ENCODE data around the gene NTF3. TPM values are rescaled to one million over a fixed set of nuclear protein-coding genes. Genes with fewer than 3 reads are reported as not detected.

NTF3 gene
- total RNA-seq, 1 donor from 2014 or later, result 8.9 TPM

DNA sequence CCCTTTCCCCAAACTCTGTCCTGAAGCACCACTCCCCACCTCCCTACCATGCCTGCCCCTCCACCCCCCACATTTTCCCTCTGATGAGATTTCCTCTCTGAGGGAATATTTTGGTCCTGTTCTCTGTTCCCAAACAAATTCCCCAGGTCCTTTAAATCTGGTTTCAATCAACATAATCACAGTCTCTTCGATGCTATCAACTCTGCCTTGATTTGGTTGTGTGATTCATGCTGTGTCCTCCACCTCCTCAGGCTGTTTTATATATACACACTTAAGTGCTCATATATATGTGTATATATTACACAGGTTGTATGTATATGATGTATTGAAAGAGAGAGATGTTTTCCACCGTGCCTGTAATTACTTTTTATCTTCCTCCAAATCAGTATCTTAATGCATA, 36.0 kb downstream of the NTF3 start:
- Histone ChIP-seq H3K4me1 (ENCODE audit: insufficient read depth, low read length) (no peaks in the 10 kb centered on the region), H3K27me3 (ENCODE audit: insufficient read depth, low read length) (no peaks in the 10 kb centered on the region), H3K27ac (ENCODE audit: low read depth, low read length) (no peak overlapping the region), H3K79me2 (ENCODE audit: insufficient read depth, low read length) (peaks cover 11% of the 10 kb centered on the region), H3K4me2 (ENCODE audit: low read length) (no peak overlapping the region), H3K9me3 (ENCODE audit: insufficient read depth, low read depth, low read length) (no peaks in the 10 kb centered on the region), H3K36me3 (ENCODE audit: insufficient read depth, low read length) (no peaks in the 10 kb centered on the region), H2AFZ (ENCODE audit: low read depth, low read length) (no peak overlapping the region), H3K4me3 (ENCODE audit: insufficient read depth, low read depth, low read length) (no peak overlapping the region), H3K9ac (ENCODE audit: low read length) (no peak overlapping the region), H4K20me1 (ENCODE audit: insufficient read depth, low read length) (peaks cover 2% of the 10 kb centered on the region)
- FAIRE-seq, result no peak
- DNase-seq (ENCODE audit: low read depth), result no peak
- TF ChIP-seq, protein P1, sequence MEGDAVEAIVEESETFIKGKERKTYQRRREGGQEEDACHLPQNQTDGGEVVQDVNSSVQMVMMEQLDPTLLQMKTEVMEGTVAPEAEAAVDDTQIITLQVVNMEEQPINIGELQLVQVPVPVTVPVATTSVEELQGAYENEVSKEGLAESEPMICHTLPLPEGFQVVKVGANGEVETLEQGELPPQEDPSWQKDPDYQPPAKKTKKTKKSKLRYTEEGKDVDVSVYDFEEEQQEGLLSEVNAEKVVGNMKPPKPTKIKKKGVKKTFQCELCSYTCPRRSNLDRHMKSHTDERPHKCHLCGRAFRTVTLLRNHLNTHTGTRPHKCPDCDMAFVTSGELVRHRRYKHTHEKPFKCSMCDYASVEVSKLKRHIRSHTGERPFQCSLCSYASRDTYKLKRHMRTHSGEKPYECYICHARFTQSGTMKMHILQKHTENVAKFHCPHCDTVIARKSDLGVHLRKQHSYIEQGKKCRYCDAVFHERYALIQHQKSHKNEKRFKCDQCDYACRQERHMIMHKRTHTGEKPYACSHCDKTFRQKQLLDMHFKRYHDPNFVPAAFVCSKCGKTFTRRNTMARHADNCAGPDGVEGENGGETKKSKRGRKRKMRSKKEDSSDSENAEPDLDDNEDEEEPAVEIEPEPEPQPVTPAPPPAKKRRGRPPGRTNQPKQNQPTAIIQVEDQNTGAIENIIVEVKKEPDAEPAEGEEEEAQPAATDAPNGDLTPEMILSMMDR (IDR thresholded peaks at IDR 0.05; ENCODE audit: insufficient read depth, low read depth, low read length), result no peak
- no peak for TF ChIP-seq EZH2 (IDR thresholded peaks at IDR 0.05; ENCODE audit: insufficient read depth, low read length)
- no peak overlapping the region for H3K4me3 Mint-ChIP-seq (ENCODE audit: unreplicated experiment)
- peaks cover 3% of the 10 kb centered on the region for H3K9me3 Mint-ChIP-seq (ENCODE audit: unreplicated experiment)
- peaks cover 22% of the 10 kb centered on the region for H3K27me3 Mint-ChIP-seq (ENCODE audit: low read depth, unreplicated experiment)
- no peak overlapping the region for H3K27ac Mint-ChIP-seq (ENCODE audit: unreplicated experiment)
- peaks cover 24% of the 10 kb centered on the region for H3K36me3 Mint-ChIP-seq (ENCODE audit: low read depth, unreplicated experiment)
- H3K4me1 Mint-ChIP-seq (ENCODE audit: low read depth, unreplicated experiment), result peaks cover 3% of the 10 kb centered on the region

DNA sequence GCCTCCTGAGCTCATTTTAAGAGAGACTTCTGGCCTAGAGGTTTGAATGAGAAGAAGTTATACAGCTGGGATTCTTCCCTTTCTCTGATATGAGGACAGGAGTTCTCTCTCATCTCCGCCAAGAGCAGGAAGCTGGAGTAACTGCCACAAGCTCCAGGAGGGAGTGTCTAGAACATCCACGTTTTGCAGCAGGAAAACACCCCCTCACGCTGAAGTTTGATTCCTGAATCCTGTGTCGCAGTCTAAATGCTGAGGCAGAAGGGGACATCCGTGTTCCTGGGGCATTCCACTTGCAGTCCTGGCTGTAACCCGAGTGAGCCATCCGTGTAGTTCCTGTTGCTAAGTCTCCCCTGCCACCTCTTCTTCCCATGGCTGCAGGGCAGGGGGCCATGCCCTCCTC, 38.3 kb downstream of the NTF3 start:
- FAIRE-seq, result no peak
- no peak overlapping the region for H3K27ac Mint-ChIP-seq (ENCODE audit: unreplicated experiment)

DNA sequence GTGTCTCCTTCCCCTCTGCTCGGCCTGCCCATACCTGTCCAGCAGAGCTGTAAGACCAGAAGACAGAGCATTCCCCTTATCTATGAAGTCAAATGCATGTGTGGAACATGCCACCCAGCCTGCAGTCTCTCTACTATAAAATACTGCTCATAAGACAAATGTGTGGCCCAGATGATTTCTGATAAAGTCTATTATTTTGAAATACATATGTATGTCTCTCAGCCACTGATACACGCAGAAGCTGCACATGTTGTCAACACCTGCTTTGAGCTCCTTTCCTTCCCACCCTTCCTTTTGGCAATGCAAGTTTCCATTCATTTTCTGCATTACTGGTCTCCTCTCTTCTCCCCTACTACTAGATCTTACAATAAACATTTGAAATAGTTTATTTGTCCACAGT, 38.8 kb downstream of the NTF3 start:
- Histone ChIP-seq H3K36me3 (ENCODE audit: insufficient read depth, low read length) (no peaks in the 10 kb centered on the region), H2AFZ (ENCODE audit: low read depth, low read length) (no peak overlapping the region), H3K4me2 (ENCODE audit: low read length) (no peak overlapping the region), H3K9me3 (ENCODE audit: insufficient read depth, low read depth, low read length) (no peaks in the 10 kb centered on the region), H3K79me2 (ENCODE audit: insufficient read depth, low read length) (peaks cover 12% of the 10 kb centered on the region), H3K27ac (ENCODE audit: low read depth, low read length) (no peak overlapping the region), H3K4me3 (ENCODE audit: insufficient read depth, low read depth, low read length) (no peak overlapping the region), H3K9ac (ENCODE audit: low read length) (no peak overlapping the region), H3K4me1 (ENCODE audit: insufficient read depth, low read length) (no peaks in the 10 kb centered on the region), H3K27me3 (ENCODE audit: insufficient read depth, low read length) (no peaks in the 10 kb centered on the region), H4K20me1 (ENCODE audit: insufficient read depth, low read length) (peaks cover 5% of the 10 kb centered on the region)
- peaks cover 6% of the 10 kb centered on the region for H3K4me1 Mint-ChIP-seq (ENCODE audit: low read depth, unreplicated experiment)
- no peak overlapping the region for H3K4me3 Mint-ChIP-seq (ENCODE audit: unreplicated experiment)
- H3K36me3 Mint-ChIP-seq (ENCODE audit: low read depth, unreplicated experiment), result peaks cover 24% of the 10 kb centered on the region
- TF ChIP-seq EZH2 (IDR thresholded peaks at IDR 0.05; ENCODE audit: insufficient read depth, low read length), result no peak
- TF ChIP-seq, protein P1 (IDR thresholded peaks at IDR 0.05; ENCODE audit: insufficient read depth, low read depth, low read length), result no peak
- H3K9me3 Mint-ChIP-seq (ENCODE audit: unreplicated experiment), result peaks cover 3% of the 10 kb centered on the region
- no peak overlapping the region for H3K27ac Mint-ChIP-seq (ENCODE audit: unreplicated experiment)
- FAIRE-seq (no peak), DNase-seq (ENCODE audit: low read depth) (no peak)
- peaks cover 33% of the 10 kb centered on the region for H3K27me3 Mint-ChIP-seq (ENCODE audit: low read depth, unreplicated experiment)

More for the DNA sequence above, 38.3 kb downstream of the NTF3 start:
- Histone ChIP-seq H3K4me3 (ENCODE audit: insufficient read depth, low read depth, low read length) (no peak overlapping the region), H3K4me2 (ENCODE audit: low read length) (no peak overlapping the region), H4K20me1 (ENCODE audit: insufficient read depth, low read length) (peaks cover 5% of the 10 kb centered on the region), H3K79me2 (ENCODE audit: insufficient read depth, low read length) (peaks cover 12% of the 10 kb centered on the region), H3K27me3 (ENCODE audit: insufficient read depth, low read length) (no peaks in the 10 kb centered on the region), H3K9ac (ENCODE audit: low read length) (no peak overlapping the region), H3K4me1 (ENCODE audit: insufficient read depth, low read length) (no peaks in the 10 kb centered on the region), H2AFZ (ENCODE audit: low read depth, low read length) (no peak overlapping the region), H3K9me3 (ENCODE audit: insufficient read depth, low read depth, low read length) (no peaks in the 10 kb centered on the region), H3K36me3 (ENCODE audit: insufficient read depth, low read length) (no peaks in the 10 kb centered on the region), H3K27ac (ENCODE audit: low read depth, low read length) (no peak overlapping the region)
- Mint-ChIP-seq H3K4me1 (ENCODE audit: low read depth, unreplicated experiment) (peaks cover 6% of the 10 kb centered on the region), H3K27me3 (ENCODE audit: low read depth, unreplicated experiment) (peaks cover 34% of the 10 kb centered on the region), H3K9me3 (ENCODE audit: unreplicated experiment) (peaks cover 3% of the 10 kb centered on the region), H3K36me3 (ENCODE audit: low read depth, unreplicated experiment) (peaks cover 26% of the 10 kb centered on the region), H3K4me3 (ENCODE audit: unreplicated experiment) (no peak overlapping the region)
- no peak for DNase-seq (ENCODE audit: low read depth)
- no peak for TF ChIP-seq EZH2 (IDR thresholded peaks at IDR 0.05; ENCODE audit: insufficient read depth, low read length)
- TF ChIP-seq, protein P1 (IDR thresholded peaks at IDR 0.05; ENCODE audit: insufficient read depth, low read depth, low read length), result no peak

All from astrocyte (in vitro differentiated cells and primary cell).